Endodermal cell (in vitro differentiated cells): Measurements from ENCODE around the gene MPC2. TPM values are rescaled to one million over a fixed set of nuclear protein-coding genes. Genes with fewer than 3 reads are reported as not detected.
"Not testable (repeated sequence)": the region's sequence is repeated elsewhere in the genome, so short reads cannot be mapped to it uniquely, and the experiment has no call there.

Experiments
- DNase-seq: peaks from one replicate; pipeline ENCODE4 v3.0.0-alpha.2; 2017
- H3K27ac ChIP-seq: 2 replicates; pipeline ENCODE4 v1.5.1; 2013; ENCODE audit warnings: mild to moderate bottlenecking, low read depth, low read length, moderate library complexity
- H3K27me3 ChIP-seq: 2 replicates; pipeline ENCODE4 v1.6.1; 2013; ENCODE audit warnings: mild to moderate bottlenecking, low read length, moderate library complexity; ENCODE audit not compliant: insufficient read depth, control insufficient read depth, poor library complexity, severe bottlenecking
- H3K36me3 ChIP-seq: 2 replicates; pipeline ENCODE4 v1.7.0; 2013; ENCODE audit warnings: mild to moderate bottlenecking, low read length, moderate library complexity; ENCODE audit not compliant: control insufficient read depth, insufficient read depth
- H3K4me1 ChIP-seq: one replicate; pipeline ENCODE4 v1.7.0; 2013; ENCODE audit warnings: low read length; ENCODE audit not compliant: control insufficient read depth, insufficient read depth
- H3K4me3 ChIP-seq: 2 replicates; pipeline ENCODE4 v1.5.1; 2013; ENCODE audit warnings: mild to moderate bottlenecking, low read length, moderate library complexity
- H3K9ac ChIP-seq: 2 replicates; pipeline ENCODE4 v1.6.1; 2013; ENCODE audit warnings: mild to moderate bottlenecking, low read length, moderate library complexity; ENCODE audit not compliant: poor library complexity, severe bottlenecking; ENCODE audit errors: extremely low read depth
- H3K9me3 ChIP-seq: 2 replicates; pipeline ENCODE4 v1.6.1; 2013; ENCODE audit warnings: mild to moderate bottlenecking, low read length, moderate library complexity; ENCODE audit not compliant: control insufficient read depth
- H3K27ac Mint-ChIP-seq: 2 replicates; pipeline ENCODE4 v1.8.0; 2020; ENCODE audit warnings: mixed read lengths
- H3K27me3 Mint-ChIP-seq: 2 replicates; pipeline ENCODE4 v1.8.0; 2021; ENCODE audit warnings: mild to moderate bottlenecking, mixed read lengths; ENCODE audit not compliant: insufficient read depth
- H3K36me3 Mint-ChIP-seq: 2 replicates; pipeline ENCODE4 v1.8.0; 2020; ENCODE audit warnings: low read depth, mixed read lengths
- H3K4me1 Mint-ChIP-seq: 2 replicates; pipeline ENCODE4 v1.8.0; 2020; ENCODE audit warnings: mixed read lengths
- H3K4me3 Mint-ChIP-seq: 2 replicates; pipeline ENCODE4 v1.8.0; 2020; ENCODE audit warnings: mild to moderate bottlenecking, moderate library complexity, mixed read lengths
- H3K9me3 Mint-ChIP-seq: 2 replicates; pipeline ENCODE4 v1.8.0; 2020; ENCODE audit warnings: mild to moderate bottlenecking, mixed read lengths
- CTCF ChIP-seq: fragments of 200-600 bp; sonication (generic); conservative IDR thresholded peaks from 2 replicates; pipeline ENCODE4 v1.5.0; 2021; ENCODE audit warnings: antibody characterized with exemption, mild to moderate bottlenecking
- WGBS, 2 experiments: methylation state at CpG; one replicate each; pipeline versions ENCODE4 v1.1.5 to v1.1.7; 2013; ENCODE audit warnings: missing lambda C conversion rate in 2 of 2, mixed read lengths in 1 of 2; ENCODE audit not compliant: insufficient coverage in 1 of 2, insufficient read length in 1 of 2; 5-methylcytosine and 5-hydroxymethylcytosine counted together
- total RNA-seq, 2 donors: library from RNA; stranded (reverse); fragmentation: NEBNext Ultra II Directional in 1 of 2; extraction: Animal tissue kit (Norgen Biotek cat#: 25700) in 1 of 2; gene quantifications; 2 replicates in 1 of 2; 3 replicates in 1 of 2; pipeline ENCODE4 v1.2.1, GENCODE V29; 2021

MPC2 gene
- total RNA-seq, 2 donors from 2014 or later, result 30.7 to 42.5 TPM

- H3K4me3 ChIP-seq, result no peak overlapping the region
- no peak overlapping the region for H3K27ac Mint-ChIP-seq
- H3K27me3 ChIP-seq, result no peaks in the 10 kb centered on the region
- no peak for TF ChIP-seq CTCF
- no peak overlapping the region for H3K9ac ChIP-seq
- H3K4me1 Mint-ChIP-seq, result no peaks in the 10 kb centered on the region
- no peaks in the 10 kb centered on the region for H3K27me3 Mint-ChIP-seq
- H3K9me3 ChIP-seq, result no peaks in the 10 kb centered on the region
- H3K27ac ChIP-seq, result no peak overlapping the region
- peaks cover 11% of the 10 kb centered on the region for H3K9me3 Mint-ChIP-seq
- H3K4me1 ChIP-seq, result no peaks in the 10 kb centered on the region
- peaks cover 13% of the 10 kb centered on the region for H3K36me3 Mint-ChIP-seq
- H3K36me3 ChIP-seq, result no peaks in the 10 kb centered on the region
- DNase-seq, result no peak
- no peak overlapping the region for H3K4me3 Mint-ChIP-seq
Measured at GRCh38 chr1:167890400-167890799, 46.5 kb downstream of the MPC2 start.

DNA sequence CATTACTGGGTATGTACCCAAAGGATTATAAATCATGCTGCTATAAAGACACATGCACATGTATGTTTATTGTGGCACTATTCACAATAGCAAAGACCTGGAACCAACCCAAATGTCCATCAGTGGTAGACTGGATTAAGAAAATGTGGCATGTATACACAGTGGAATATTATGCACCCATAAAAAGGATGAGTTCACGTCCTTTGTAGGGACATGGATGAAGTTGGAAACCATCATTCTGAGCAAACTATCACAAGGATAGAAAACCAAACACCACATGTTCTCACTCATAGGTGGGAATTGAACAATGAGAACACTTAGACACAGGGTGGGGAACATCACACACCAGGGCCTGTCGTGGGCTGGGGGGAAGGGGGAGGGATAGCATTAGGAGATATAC is 49.7 kb downstream of the MPC2 start:
- WGBS, 2 experiments, result 83 to 100% methylated on average over 1 of the region's 2 CpGs
- H3K9ac ChIP-seq, H3K9me3 ChIP-seq, H3K4me3 ChIP-seq, H3K4me1 Mint-ChIP-seq, H3K27me3 ChIP-seq, H3K27me3 Mint-ChIP-seq, DNase-seq, H3K36me3 ChIP-seq, H3K4me1 ChIP-seq, H3K27ac ChIP-seq, H3K4me3 Mint-ChIP-seq, H3K27ac Mint-ChIP-seq: not testable (repeated sequence)
- peaks cover 17% of the 10 kb centered on the region for H3K9me3 Mint-ChIP-seq
- peaks cover 19% of the 10 kb centered on the region for H3K36me3 Mint-ChIP-seq

- TF ChIP-seq CTCF, result no peak
- H3K27ac Mint-ChIP-seq, result no peak overlapping the region
- peaks cover 17% of the 10 kb centered on the region for H3K9me3 Mint-ChIP-seq
- no peak for DNase-seq
- Histone ChIP-seq H3K9ac (no peak overlapping the region), H3K9me3 (no peaks in the 10 kb centered on the region), H3K27me3 (no peaks in the 10 kb centered on the region), H3K27ac (no peak overlapping the region), H3K4me1 (no peaks in the 10 kb centered on the region), H3K4me3 (no peak overlapping the region), H3K36me3 (no peaks in the 10 kb centered on the region)
- no peaks in the 10 kb centered on the region for H3K27me3 Mint-ChIP-seq
- H3K4me3 Mint-ChIP-seq, result no peak overlapping the region
- WGBS, 2 experiments, result 96 to 99% methylated on average over 3 to 8 of the region's 8 CpGs
- H3K4me1 Mint-ChIP-seq, result peaks cover 16% of the 10 kb centered on the region
- H3K36me3 Mint-ChIP-seq, result peaks cover 15% of the 10 kb centered on the region
Measured at GRCh38 chr1:167882376-167882775, 54.5 kb downstream of the MPC2 start.

DNA sequence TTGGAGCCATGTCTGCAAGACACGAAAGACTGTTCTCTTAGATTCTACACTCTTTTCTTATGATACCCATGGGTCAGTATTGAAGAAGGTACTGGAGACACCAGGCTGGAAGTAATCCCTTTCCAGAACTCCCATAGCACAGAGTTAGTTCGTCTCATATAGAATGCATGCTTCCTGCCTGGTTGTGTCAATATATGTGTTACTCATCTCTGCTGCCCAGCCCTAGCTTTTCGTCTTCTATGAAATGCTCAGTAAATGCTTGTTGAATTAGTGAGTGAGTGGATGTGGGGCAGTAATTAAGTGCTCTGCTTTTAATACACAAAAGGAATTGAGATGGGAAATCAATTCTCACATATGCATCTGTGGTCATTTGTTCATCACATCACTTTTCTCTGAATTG is 55.1 kb downstream of the MPC2 start:
- no peak overlapping the region for H3K27ac Mint-ChIP-seq
- no peaks in the 10 kb centered on the region for H3K27me3 Mint-ChIP-seq
- peaks cover 16% of the 10 kb centered on the region for H3K4me1 Mint-ChIP-seq
- H3K4me3 ChIP-seq, result no peak overlapping the region
- H3K9me3 ChIP-seq, result no peaks in the 10 kb centered on the region
- peaks cover 14% of the 10 kb centered on the region for H3K9me3 Mint-ChIP-seq
- H3K27ac ChIP-seq, result no peak overlapping the region
- H3K4me3 Mint-ChIP-seq, result no peak overlapping the region
- H3K9ac ChIP-seq, result no peak overlapping the region
- no peak for DNase-seq
- TF ChIP-seq CTCF, result no peak
- WGBS, 2 experiments, result 96 to 100% methylated on average over 2 to 3 of the region's 3 CpGs
- H3K27me3 ChIP-seq, result no peaks in the 10 kb centered on the region
- H3K4me1 ChIP-seq, result no peaks in the 10 kb centered on the region
- H3K36me3 ChIP-seq, result no peaks in the 10 kb centered on the region
- H3K36me3 Mint-ChIP-seq, result peaks cover 15% of the 10 kb centered on the region
